HUES64 (cell line): ENCODE data around the gene TNXB. TPM values are rescaled to one million over a fixed set of nuclear protein-coding genes. Genes with fewer than 3 reads are reported as not detected.

Experiments
- H3K27ac ChIP-seq: 2 replicates; pipeline ENCODE4 v1.7.0; 2013; ENCODE audit warnings: low read depth, low read length, inconsistent platforms
- H3K27me3 ChIP-seq: 2 replicates; pipeline ENCODE4 v1.6.1; 2013; ENCODE audit warnings: mild to moderate bottlenecking, low read length; ENCODE audit not compliant: insufficient read depth
- H3K36me3 ChIP-seq: 2 replicates; pipeline ENCODE4 v1.6.1; 2013; ENCODE audit warnings: mild to moderate bottlenecking, low read length; ENCODE audit not compliant: insufficient read depth
- H3K4me1 ChIP-seq: 2 replicates; pipeline ENCODE4 v1.6.1; 2013; ENCODE audit warnings: mild to moderate bottlenecking, low read length, moderate library complexity; ENCODE audit not compliant: insufficient read depth
- H3K4me3 ChIP-seq: 2 replicates; pipeline ENCODE4 v1.5.1; 2013; ENCODE audit warnings: mild to moderate bottlenecking, low read length, moderate library complexity
- H3K9ac ChIP-seq: 2 replicates; pipeline ENCODE4 v1.6.1; 2013; ENCODE audit warnings: mild to moderate bottlenecking, low read depth, low read length
- H3K9me3 ChIP-seq: 2 replicates; pipeline ENCODE4 v1.6.1; 2013; ENCODE audit warnings: low read depth, low read length; ENCODE audit not compliant: insufficient read depth
- WGBS: fragments of 150-250, 120-280 bp; methylation state at CpG from one replicate; pipeline ENCODE4 v1.1.7; 2013; ENCODE audit warnings: missing lambda C conversion rate; 5-methylcytosine and 5-hydroxymethylcytosine counted together
- polyA plus RNA-seq, 2 experiments: library from polyadenylated mRNA; stranded (reverse); fragments of 50-300 nt; gene quantifications; one replicate each; pipeline ENCODE4 v1.2.3, GENCODE V29; 2013

TNXB gene, protein sequence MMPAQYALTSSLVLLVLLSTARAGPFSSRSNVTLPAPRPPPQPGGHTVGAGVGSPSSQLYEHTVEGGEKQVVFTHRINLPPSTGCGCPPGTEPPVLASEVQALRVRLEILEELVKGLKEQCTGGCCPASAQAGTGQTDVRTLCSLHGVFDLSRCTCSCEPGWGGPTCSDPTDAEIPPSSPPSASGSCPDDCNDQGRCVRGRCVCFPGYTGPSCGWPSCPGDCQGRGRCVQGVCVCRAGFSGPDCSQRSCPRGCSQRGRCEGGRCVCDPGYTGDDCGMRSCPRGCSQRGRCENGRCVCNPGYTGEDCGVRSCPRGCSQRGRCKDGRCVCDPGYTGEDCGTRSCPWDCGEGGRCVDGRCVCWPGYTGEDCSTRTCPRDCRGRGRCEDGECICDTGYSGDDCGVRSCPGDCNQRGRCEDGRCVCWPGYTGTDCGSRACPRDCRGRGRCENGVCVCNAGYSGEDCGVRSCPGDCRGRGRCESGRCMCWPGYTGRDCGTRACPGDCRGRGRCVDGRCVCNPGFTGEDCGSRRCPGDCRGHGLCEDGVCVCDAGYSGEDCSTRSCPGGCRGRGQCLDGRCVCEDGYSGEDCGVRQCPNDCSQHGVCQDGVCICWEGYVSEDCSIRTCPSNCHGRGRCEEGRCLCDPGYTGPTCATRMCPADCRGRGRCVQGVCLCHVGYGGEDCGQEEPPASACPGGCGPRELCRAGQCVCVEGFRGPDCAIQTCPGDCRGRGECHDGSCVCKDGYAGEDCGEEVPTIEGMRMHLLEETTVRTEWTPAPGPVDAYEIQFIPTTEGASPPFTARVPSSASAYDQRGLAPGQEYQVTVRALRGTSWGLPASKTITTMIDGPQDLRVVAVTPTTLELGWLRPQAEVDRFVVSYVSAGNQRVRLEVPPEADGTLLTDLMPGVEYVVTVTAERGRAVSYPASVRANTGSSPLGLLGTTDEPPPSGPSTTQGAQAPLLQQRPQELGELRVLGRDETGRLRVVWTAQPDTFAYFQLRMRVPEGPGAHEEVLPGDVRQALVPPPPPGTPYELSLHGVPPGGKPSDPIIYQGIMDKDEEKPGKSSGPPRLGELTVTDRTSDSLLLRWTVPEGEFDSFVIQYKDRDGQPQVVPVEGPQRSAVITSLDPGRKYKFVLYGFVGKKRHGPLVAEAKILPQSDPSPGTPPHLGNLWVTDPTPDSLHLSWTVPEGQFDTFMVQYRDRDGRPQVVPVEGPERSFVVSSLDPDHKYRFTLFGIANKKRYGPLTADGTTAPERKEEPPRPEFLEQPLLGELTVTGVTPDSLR (N-terminal part only)
- 1.5 TPM for polyA plus RNA-seq (2013, experiment 1 of 2)
- polyA plus RNA-seq (2013, experiment 2 of 2) = 1.2 TPM

GRCh38 chr6:32109114-32109764 is at the start of gene TNXB:
TNXB (minus strand) TSS chr6:32109338; CDS start chr6:32098198, 11,140 bp downstream.
- Histone ChIP-seq H3K9me3 (no peaks in the 10 kb centered on the region), H3K9ac (no peak within 1 kb of the TSS), H3K27ac (no peak within 1 kb of the TSS), H3K27me3 (peaks cover 14% of the 10 kb centered on the region), H3K4me3 (peak within 1 kb of the TSS; percentile 14; the same call in 1 of the 2 replicates), H3K36me3 (no peaks in the 10 kb centered on the region), H3K4me1 (peaks cover 12% of the 10 kb centered on the region)
- WGBS = 28% methylated on average over 10 of the region's 12 CpGs

GRCh38 chr6:32158052-32158451 is 48.9 kb upstream of the TNXB start:
- no peaks in the 10 kb centered on the region for H3K4me1 ChIP-seq
- H3K4me3 ChIP-seq = no peak overlapping the region
- no peak overlapping the region for H3K9ac ChIP-seq
- no peaks in the 10 kb centered on the region for H3K9me3 ChIP-seq
- peaks cover 39% of the 10 kb centered on the region for H3K36me3 ChIP-seq
- no peaks in the 10 kb centered on the region for H3K27me3 ChIP-seq
- no peak overlapping the region for H3K27ac ChIP-seq

DNA sequence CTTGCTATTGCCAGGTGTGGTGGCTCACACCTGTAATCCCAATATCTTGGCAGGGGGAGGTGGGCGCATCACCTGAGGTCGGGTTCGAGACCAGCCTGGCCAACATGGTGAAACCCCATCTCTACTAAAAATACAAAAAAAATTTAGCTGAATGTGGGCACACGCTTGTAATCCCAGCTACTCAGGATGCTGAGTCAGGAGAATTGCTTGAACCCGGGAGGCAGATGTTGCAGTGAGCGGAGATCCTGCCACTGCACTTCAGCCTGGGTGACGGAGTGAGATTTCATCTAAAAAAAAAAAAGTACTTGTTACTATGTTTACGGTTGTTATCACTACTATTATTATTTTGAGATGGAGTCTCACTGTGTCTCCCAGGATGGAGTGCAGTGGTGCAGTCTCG is 47.8 kb upstream of the TNXB start:
- H3K9me3 ChIP-seq = no peaks in the 10 kb centered on the region
- H3K9ac ChIP-seq = no peak overlapping the region
- 95% methylated on average over 7 of the region's 9 CpGs for WGBS
- H3K27ac ChIP-seq = no peak overlapping the region
- H3K4me1 ChIP-seq = peaks cover 8% of the 10 kb centered on the region
- peaks cover 32% of the 10 kb centered on the region for H3K36me3 ChIP-seq
- peaks cover 8% of the 10 kb centered on the region for H3K27me3 ChIP-seq
- H3K4me3 ChIP-seq = no peak overlapping the region

DNA sequence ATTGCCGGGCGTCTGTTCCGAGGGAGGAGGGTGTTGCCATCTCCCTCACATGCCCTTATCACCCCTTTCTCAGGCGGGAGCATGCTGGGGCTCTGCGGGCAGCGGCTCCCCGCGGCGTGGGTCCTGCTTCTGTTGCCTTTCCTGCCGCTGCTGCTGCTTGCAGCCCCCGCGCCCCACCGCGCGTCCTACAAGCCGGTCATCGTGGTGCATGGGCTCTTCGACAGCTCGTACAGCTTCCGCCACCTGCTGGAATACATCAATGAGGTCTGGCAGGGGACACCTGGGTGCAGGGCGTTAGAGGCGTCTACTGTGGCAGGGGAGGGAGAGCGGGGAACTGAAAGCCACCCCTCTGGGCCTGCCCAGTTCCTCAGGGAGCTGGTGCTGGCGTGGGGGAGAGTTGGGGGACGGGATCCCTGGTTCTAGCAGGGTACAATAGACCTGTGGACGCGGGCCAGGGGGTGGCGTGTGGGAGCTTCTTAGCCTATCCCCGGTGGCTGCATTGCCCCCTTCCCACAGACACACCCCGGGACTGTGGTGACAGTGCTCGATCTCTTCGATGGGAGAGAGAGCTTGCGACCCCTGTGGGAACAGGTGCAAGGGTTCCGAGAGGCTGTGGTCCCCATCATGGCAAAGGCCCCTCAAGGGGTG is 45.5 kb upstream of the TNXB start:
- peaks cover 8% of the 10 kb centered on the region for H3K4me1 ChIP-seq
- H3K4me3 ChIP-seq = peak overlapping the region; percentile 92
- H3K9me3 ChIP-seq = no peaks in the 10 kb centered on the region
- peaks cover 32% of the 10 kb centered on the region for H3K36me3 ChIP-seq
- peak overlapping the region; percentile 87 for H3K9ac ChIP-seq
- H3K27ac ChIP-seq = peak overlapping the region; percentile 92; the same call in 1 of the 2 replicates
- 19% methylated on average over 31 of the region's 34 CpGs for WGBS
- H3K27me3 ChIP-seq = peaks cover 24% of the 10 kb centered on the region

DNA sequence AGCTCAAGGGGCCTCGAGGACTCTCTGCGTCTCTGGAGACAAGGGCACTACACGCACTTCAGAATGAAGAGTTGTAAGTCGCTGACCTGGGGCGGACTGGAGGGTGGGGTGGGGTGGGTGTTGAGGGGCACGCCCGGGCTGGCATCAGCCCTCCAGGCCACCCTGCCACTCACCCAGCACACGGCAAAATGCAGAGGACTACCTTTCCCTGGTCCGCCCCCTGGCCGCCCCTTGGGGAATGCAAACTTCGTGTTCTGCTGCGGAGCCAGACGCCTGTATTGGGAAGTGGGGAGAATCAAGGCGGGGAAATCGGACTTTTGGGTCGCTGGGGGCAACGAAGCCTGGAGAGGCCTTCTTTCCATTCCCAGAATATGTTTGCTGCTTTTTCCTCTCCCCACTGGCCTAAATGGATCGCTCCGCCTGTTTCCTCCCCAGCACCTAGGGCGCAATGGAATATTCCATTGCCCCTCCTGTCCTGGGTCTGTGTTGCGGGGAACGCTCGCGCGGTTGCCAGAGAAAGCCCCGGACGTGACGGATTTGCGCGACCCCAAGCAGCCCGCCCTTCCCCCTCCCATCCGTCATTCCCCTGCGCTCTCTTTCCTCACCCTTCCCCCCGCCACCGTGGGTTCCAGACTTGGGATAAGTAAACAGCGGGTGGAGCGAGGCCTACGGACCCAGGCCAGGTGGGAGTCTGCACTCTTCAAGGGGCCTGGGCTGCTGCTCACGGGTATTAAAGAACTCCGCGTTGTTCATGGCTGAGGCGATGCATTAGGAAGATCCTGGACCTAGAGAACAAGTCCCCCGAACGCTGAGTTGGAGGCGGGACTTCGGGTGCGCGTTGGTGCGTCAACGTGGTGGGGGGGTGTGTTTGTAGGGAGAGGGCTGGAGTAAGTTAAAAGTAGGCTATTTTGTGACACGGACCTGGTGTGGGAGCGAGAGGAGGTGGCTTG is 44.7 kb upstream of the TNXB start, which contains the start of gene PPT2:
TSS of gene PPT2 (plus strand) at position 578 of the 950 bp plus-strand sequence. CDS start 454 bp downstream, outside the sequence.
- H3K4me3 ChIP-seq = peak within 1 kb of the TSS; percentile 92
- H3K4me1 ChIP-seq = peaks cover 8% of the 10 kb centered on the region
- H3K9me3 ChIP-seq = no peaks in the 10 kb centered on the region
- peaks cover 30% of the 10 kb centered on the region for H3K36me3 ChIP-seq
- H3K27me3 ChIP-seq = peaks cover 24% of the 10 kb centered on the region
- peak within 1 kb of the TSS; percentile 87 for H3K9ac ChIP-seq
- H3K27ac ChIP-seq = peak within 1 kb of the TSS; percentile 92
- WGBS = under 1% methylated on average over 47 of the region's 52 CpGs

DNA sequence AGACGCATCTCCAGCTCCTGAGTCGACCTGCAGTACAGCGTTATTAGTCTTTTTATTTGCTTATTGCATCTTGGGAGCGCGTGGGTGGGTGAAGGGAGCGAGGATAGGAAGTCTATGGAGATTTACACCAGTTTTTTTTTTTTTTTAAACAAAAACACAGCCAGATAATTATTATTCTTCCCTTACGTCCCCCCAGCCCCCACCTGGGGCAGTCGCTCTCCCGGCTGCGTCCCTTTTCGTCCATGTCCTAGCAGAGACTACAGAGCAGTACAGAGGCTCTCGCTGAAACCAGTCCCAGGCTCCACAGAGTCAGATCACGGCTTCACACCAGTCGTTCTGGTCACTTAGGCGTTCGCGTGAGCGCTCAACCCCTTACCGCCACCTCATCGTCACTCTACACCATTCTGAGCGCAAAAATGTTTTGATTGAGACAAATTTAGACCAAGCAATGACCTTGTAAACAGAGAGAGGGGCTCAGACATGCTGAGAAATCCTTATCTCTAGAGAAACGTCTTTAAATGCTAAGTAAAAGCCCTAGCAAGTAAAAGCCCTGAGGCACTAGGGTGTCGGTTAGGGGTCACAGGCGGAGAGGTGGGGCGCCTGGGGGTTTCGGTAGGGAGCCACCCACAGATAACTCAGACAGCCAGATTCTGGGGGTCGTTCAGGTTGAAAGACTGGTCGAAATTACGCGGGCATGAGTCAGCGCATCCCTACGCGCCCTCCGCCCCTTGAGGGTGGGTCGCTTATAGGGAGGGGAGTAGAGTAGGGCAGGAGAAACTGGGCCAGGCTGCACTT is 43.8 kb upstream of the TNXB start:
- 2% methylated on average over 32 of the region's 35 CpGs for WGBS
- Histone ChIP-seq H3K9ac (peak overlapping the region; percentile 87), H3K4me3 (peak overlapping the region; percentile 92), H3K4me1 (peaks cover 8% of the 10 kb centered on the region), H3K9me3 (no peaks in the 10 kb centered on the region), H3K27ac (peak overlapping the region; percentile 92), H3K36me3 (peaks cover 22% of the 10 kb centered on the region), H3K27me3 (peaks cover 24% of the 10 kb centered on the region)

DNA sequence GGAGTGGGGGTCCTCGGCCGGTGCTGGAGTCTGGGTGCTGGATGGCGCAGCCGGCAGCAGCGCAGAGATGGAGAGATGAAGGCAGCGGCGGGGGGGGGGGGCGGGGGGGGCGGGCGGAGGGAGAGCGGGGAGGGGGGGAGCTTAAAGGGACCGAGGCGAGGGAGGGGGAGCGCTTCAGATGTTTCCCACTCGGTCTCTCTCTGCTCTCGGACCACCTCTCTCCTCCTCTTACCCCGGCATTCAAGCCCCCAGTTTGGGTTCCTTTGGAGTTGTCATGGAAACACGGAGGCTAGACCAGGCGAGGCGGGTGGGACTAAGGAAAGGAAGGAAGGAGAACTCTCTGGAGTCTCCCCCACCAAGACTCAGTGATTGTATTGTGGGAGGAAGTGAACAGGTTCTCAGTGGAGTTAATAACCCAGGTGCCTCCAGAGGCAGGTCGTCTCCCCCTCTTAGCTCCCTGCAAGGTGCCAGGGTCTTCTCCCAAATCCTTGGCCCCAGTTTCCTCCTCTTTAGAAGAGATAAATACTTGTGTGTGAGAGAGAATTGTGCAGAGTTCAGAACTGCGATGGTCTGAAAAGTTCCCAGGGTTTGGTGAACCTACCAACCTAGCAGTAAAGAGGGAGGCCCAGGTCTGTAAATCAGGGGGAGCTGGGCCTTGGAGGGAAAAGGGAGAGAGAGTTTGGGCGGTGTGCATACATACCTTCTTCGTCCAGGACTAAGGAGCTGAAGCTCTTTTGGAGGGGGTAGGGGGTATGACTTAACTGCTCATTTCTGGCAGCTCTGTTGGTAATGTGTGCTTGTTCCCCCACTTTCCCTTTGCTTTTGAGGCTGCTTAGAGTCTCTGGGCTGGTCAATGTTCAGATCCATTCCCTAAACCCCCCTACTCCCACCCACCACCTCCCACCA is 43.0 kb upstream of the TNXB start, which contains the start of gene PRRT1:
TSS of gene PRRT1 (minus strand) at position 77 of the 906 bp plus-strand sequence. CDS start 112 bp downstream, outside the sequence.
- Histone ChIP-seq H3K9me3 (no peaks in the 10 kb centered on the region), H3K4me1 (peaks cover 8% of the 10 kb centered on the region), H3K36me3 (peaks cover 13% of the 10 kb centered on the region), H3K4me3 (peak within 1 kb of the TSS; percentile 92), H3K9ac (peak within 1 kb of the TSS; percentile 87; the same call in 1 of the 2 replicates), H3K27me3 (peaks cover 24% of the 10 kb centered on the region), H3K27ac (peak within 1 kb of the TSS; percentile 92; the same call in 1 of the 2 replicates)
- 10% methylated on average over 9 of the region's 24 CpGs for WGBS

- peaks cover 14% of the 10 kb centered on the region for H3K4me1 ChIP-seq
- no peak overlapping the region; the same call in none of the 2 replicates for H3K4me3 ChIP-seq
- H3K9me3 ChIP-seq = no peaks in the 10 kb centered on the region
- H3K27me3 ChIP-seq = peaks cover 24% of the 10 kb centered on the region
- H3K27ac ChIP-seq = no peak overlapping the region
- no peak overlapping the region for H3K9ac ChIP-seq
- WGBS = 34% methylated on average over 8 of the region's 8 CpGs
- H3K36me3 ChIP-seq = peaks cover 5% of the 10 kb centered on the region
These were observed 42.2 kb upstream of the TNXB start for GRCh38 chr6:32151181-32151862.
